Diencephalon (tissue), 1 donor: ENCODE data around the gene CCDC74B. TPM values are rescaled to one million over a fixed set of nuclear protein-coding genes. Genes with fewer than 3 reads are reported as not detected.

Source experiments
- small RNA-seq: library from RNA; depleted of rRNA; stranded (forward); fragments of <200 nt; gene quantifications from one replicate; pipeline ENCODE3, GENCODE V24; 2014
- total RNA-seq: library from RNA; depleted of rRNA; stranded (reverse); fragments of >200 nt; gene quantifications from one replicate; pipeline ENCODE4 v1.2.3, GENCODE V29; 2014

CCDC74B gene
- 9.2 TPM for total RNA-seq

GRCh38 chr2:130145006-130145414 lies at the start of gene CCDC74B:
Gene CCDC74B (minus strand): TSS chr2:130145112. CDS start chr2:130144996, 116 bp downstream.

GRCh38 chr2:130181880-130182682 lies 37.2 kb upstream of the CCDC74B start, which contains the start of gene MZT2B:
Gene MZT2B (plus strand): TSS chr2:130182262. CDS start chr2:130182283, 21 bp downstream.

GRCh38 chr2:130181325-130181879 lies 36.5 kb upstream of the CCDC74B start, which contains the start of gene SMPD4:
Gene SMPD4 (minus strand): TSS chr2:130181602. CDS start chr2:130176592, 5,010 bp downstream.

GRCh38 chr2:130129120-130129829 lies 15.6 kb downstream of the CCDC74B start, which contains the start of gene POTEF:
Gene POTEF (minus strand): TSS chr2:130129222. CDS start chr2:130120515, 8,707 bp downstream.

Small RNA genes lying within 50 kb of the gene (small RNA-seq; reads per million reads assigned to genes)
- not detected for gene RNU6-1049P

Other genes with a start within 250 kb of the CCDC74B start
- 2.5 TPM for gene RAB6C, start 165.4 kb downstream of the CCDC74B start, total RNA-seq
- gene POTEF, start 15.9 kb downstream of the CCDC74B start, total RNA-seq: 0.23 TPM
- 14.1 TPM for gene SMPD4, start 36.5 kb upstream of the CCDC74B start, total RNA-seq
- 85.1 TPM for gene MZT2B, start 37.1 kb upstream of the CCDC74B start, total RNA-seq
- gene TUBA3E, start 53.3 kb upstream of the CCDC74B start, total RNA-seq: not detected
- gene IMP4, start 197.8 kb upstream of the CCDC74B start, total RNA-seq: 40.1 TPM
- 19.6 TPM for gene PTPN18, start 210.9 kb upstream of the CCDC74B start, total RNA-seq